COLO829 (cell line): ENCODE data around the gene DYNLL1.
"Not testable (repeated sequence)": the region's sequence is repeated elsewhere in the genome, so short reads cannot be mapped to it uniquely, and the experiment has no call there.

Source experiments
- DNase-seq: peaks from one replicate; pipeline ENCODE4 v3.0.0; 2012; ENCODE audit warnings: low spot score

Gene DYNLL1

DNA sequence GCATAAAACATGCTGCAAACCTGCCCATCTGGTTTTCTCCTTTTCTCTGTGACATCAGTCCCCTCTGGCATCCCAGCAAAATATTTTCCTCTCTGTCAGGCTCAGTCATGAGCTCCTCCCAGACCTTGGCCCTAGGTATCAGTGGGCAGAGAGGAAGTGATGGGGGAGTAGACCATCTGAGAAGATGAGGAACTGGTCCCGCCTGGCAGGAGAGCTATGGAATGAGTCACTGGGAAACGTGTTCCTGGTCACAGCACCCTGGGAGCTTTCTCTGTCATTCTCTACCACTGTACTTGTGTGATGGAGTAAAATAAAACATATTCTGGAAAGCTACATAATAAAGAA is 21.3 kb upstream of the DYNLL1 start:
- DNase-seq = peak; percentile 28

GRCh38 chr12:120475643-120476042 is 20.3 kb upstream of the DYNLL1 start:
- DNase-seq = no peak

GRCh38 chr12:120479458-120479857 is 16.5 kb upstream of the DYNLL1 start:
- DNase-seq = no peak

DNA sequence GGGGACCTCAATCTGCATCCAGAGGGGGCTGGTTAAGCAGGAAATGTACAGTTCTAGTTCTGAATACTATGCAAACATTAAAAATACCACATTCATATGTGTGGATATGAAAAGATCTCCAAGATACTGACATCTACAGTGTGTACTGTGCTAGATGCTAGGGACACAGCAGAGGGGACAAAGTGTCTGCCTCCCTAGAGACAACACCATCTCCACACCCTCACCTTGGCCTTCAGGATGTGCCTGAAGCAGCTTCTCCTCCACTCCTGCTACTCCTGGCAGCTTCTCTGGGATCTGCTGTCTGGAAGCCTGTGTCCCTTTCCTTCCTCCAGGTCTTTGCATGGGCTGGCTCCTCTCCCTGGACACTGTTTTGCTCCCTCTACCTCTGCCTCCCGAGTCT is 15.7 kb upstream of the DYNLL1 start:
- no peak for DNase-seq

DNA sequence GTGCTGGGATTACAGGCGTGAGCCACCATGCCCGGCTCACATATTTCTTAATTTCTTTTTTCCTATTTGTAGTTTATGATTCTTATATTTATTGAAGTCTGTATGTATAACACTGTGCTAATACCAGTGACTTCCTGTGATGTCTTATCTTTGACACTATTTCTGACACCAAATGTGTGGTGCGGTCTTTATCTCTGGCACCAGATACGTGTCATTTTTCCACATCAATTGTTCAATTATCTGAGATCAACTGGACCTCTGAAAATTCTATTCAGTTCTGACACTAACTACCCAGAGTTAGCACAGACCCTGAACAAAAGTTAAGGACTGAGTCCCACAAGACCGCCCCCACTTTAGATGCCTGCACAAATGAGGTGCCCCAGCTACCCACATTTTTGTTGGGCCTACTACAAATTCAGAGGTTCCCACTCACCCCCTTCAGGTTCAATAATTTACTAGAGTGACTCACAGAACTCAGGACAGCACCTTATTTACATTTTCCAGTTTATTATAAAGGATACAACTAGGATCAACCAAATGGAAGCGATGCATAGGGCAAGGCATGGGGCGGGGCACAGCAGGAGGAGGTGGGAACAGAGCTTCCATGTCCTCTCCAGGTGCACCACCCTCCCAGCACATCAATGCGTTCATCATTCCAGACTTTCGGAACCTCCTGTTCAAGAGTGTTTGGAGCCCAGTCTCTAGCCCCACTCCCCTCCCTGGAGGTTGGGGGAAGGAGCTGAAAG is 14.7 kb upstream of the DYNLL1 start:
- no peak for DNase-seq

DNA sequence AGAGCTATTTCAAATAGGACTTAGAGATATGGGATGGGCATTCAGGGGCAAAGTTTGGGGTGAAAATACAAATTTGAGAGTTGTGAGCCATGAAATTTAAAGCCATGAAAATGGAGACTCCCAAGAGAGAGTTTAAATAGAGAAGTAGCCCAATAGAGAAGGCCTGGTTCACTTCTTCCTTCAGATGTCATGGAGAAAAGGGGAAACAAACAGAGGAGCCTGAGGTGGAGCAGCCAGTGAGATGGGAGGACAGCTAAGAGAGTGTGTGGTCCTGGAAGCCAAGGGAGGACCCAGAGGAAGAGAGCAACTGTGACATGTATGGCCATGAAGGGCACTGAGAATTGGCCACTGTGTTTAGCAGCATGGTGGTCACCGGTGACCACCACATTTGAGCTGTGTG is 12.3 kb upstream of the DYNLL1 start:
- no peak for DNase-seq

- no peak for DNase-seq
These were observed 9.7 kb upstream of the DYNLL1 start for GRCh38 chr12:120485961-120486881.

- DNase-seq = not testable (repeated sequence)
These were observed 8.4 kb upstream of the DYNLL1 start for GRCh38 chr12:120487552-120487951.

GRCh38 chr12:120488057-120488640 is 7.8 kb upstream of the DYNLL1 start:
- DNase-seq = no peak

GRCh38 chr12:120489018-120489417 is 6.9 kb upstream of the DYNLL1 start:
- DNase-seq = no peak

DNA sequence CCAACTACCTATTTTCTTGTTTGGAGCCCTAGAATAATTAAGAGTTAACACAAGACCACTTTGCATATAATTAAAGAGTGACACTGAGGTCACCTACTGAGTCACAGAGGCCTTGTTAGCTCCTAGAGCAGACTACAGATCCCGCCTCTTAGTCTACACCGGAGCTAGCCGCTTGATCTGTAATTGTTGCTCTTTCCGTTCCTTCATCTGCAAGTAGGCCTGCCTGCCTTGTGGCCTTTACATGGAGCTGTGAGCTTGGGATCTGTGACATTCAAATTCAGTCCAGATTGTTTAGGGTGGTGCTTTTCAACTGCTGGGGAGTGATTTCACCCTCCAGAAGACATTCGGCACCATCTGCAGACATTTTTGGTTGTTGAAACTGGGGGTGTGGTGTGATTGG is 5.6 kb upstream of the DYNLL1 start:
- no peak for DNase-seq

- no peak for DNase-seq
These were observed 4.9 kb upstream of the DYNLL1 start for GRCh38 chr12:120490833-120491512.

GRCh38 chr12:120495186-120495730 is 655 bp upstream of the DYNLL1 start:
- no peak for DNase-seq

DNA sequence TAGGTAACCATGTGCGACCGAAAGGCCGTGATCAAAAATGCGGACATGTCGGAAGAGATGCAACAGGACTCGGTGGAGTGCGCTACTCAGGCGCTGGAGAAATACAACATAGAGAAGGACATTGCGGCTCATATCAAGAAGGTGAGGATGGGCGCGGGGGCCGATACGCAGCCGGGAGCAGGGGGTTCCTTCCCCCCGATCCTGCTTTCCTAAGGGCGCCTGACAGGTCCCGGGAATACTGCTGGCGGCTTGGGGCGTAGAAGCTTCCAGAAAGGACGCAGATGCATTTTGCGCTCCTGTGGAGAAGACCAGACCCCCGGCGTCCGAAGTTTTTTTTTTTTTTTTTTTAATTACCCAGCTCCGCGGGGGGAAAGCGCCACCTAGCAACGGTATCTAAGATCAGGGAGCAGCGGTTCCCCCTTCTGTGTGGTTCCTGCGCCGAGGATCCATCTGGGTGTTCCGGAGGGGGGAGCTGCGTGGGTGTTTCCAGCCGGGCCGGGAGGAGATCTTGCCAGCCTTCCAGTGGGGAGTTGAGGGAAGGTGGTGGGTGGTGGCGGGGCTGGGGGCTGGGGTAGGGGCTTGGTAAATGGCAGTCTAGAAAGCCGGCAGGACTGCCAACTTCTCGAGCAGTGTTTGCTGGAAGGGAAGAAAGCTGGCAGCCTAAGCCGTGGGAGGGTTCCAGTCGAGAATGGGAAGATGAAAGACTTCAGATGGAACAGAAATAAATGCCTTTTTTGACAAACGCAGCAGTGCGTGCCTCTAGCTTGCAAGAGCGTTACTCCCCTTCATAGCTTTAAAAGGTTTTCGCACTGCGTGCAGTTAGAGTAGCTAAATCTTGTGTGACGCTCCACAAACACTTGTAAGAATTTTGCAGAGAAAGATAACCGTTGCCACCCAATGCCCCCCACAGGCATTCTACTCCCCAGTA is 764 bp downstream of the DYNLL1 start:
- DNase-seq = peak; percentile 40

- no peak for DNase-seq
These were observed 1.7 kb downstream of the DYNLL1 start for GRCh38 chr12:120497524-120498150.

GRCh38 chr12:120498870-120499515 is 3.1 kb downstream of the DYNLL1 start:
- DNase-seq = no peak

- no peak for DNase-seq
These were observed 4.7 kb downstream of the DYNLL1 start for GRCh38 chr12:120500581-120500980.

DNA sequence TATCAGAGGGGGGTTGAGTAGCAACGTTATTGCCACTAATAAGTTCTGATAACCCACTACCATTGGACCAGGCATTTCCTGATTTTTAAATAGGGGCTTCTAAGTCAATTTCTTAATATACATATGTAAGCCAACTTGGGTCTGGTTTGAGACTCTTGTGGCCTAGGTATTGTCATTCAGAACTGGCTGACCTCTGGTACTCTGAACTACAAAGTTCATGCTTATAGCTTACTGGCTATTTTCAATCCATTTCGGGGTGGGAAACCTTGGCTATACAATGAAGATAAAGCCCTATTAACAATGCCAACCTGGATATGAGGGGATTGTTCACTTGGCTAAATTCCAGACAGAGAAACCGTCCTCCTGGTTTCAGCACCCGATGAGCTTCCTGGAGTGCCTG is 8.7 kb downstream of the DYNLL1 start:
- DNase-seq = no peak

DNA sequence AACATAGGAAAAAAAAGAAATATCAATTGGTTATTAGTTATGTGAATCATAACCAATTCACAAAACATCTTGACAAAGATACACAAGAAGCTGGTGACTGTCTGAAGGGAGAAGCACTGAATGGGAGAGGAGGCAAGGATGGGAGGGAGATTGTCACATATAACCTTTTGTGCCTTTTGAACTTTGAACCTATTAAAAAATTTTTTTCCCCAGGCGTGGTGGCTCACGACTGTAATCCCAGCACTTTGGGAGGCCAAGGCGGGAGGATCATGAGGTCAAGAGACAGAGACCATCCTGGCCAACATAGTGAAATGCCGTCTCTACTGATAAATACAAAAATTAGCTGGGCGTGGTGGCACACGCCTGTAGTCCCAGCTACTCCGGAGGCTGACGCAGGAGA is 12.6 kb downstream of the DYNLL1 start:
- no peak for DNase-seq

DNA sequence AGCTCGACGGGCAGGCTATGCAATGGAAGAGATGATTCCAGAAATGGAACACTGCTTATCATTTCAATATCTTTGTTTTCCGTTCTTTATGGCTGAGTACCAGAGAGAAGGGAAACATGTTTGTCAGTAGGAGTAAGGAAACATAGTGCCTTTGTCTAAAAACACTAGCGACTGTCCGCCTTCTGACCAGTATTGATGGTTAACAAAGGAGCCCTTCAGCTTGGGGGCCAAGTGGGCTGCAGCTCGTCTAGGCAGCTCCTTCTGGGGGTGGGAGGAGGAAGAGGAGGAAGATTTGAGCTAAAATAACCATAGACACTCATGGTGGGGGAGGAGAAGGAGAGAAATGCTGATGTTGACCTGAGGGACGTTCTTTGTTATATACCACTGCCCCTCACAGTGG is 18.1 kb downstream of the DYNLL1 start:
- peak; percentile 76 for DNase-seq
